Natural killer cell treated with Interleukin-12 subunit alpha and Interleukin-12 subunit beta and Interleukin-15 and Interleukin-18, amount 100 ng/mL, for 72 hours (primary cell): ENCODE measurements around the gene POFUT1. TPM values are rescaled to one million over a fixed set of nuclear protein-coding genes. Genes with fewer than 3 reads are reported as not detected.
A peak's percentile ranks its signal among the peaks of the same experiment; 100 is the strongest.
"Not testable (repeated sequence)": the region's sequence is repeated elsewhere in the genome, so short reads cannot be mapped to it uniquely, and the experiment has no call there.

ENCODE experiments used
- ATAC-seq, 2 donors: fragments of 150-1000 bp; cut with Tn5 transposase in 1 of 2; sonication (Bioruptor Pico), chemical (Tn5 transposase) in 1 of 2; 2 replicates each; pipeline ENCODE4 v1.10.0; 2021
- DNase-seq: peaks from one replicate; pipeline ENCODE4 v3.0.0; 2022; ENCODE audit warnings: low spot score
- H3K27ac Mint-ChIP-seq, 2 donors: 1 replicate in 1 of 2; 2 replicates in 1 of 2; pipeline ENCODE4 v1.8.0; 2022; ENCODE audit warnings: mixed read lengths in 2 of 2, mild to moderate bottlenecking in 1 of 2, moderate library complexity in 1 of 2
- H3K27me3 Mint-ChIP-seq, 2 donors: 1 replicate in 1 of 2; 2 replicates in 1 of 2; pipeline ENCODE4 v1.8.0; 2022; ENCODE audit warnings: mixed read lengths in 2 of 2
- H3K36me3 Mint-ChIP-seq: one replicate; pipeline ENCODE4 v1.8.0; 2022; ENCODE audit warnings: mixed read lengths
- H3K4me1 Mint-ChIP-seq, 2 donors: 1 replicate in 1 of 2; 2 replicates in 1 of 2; pipeline ENCODE4 v1.8.0; 2022; ENCODE audit warnings: low read depth in 2 of 2, mixed read lengths in 2 of 2, mild to moderate bottlenecking in 1 of 2
- H3K4me3 Mint-ChIP-seq: one replicate; pipeline ENCODE4 v1.8.0; 2022; ENCODE audit warnings: mixed read lengths
- H3K9me3 Mint-ChIP-seq: 2 replicates; pipeline ENCODE4 v1.8.0; 2022; ENCODE audit warnings: mixed read lengths
- total RNA-seq, 2 donors: library from RNA; stranded (reverse); gene quantifications; one replicate each; pipeline ENCODE4 v1.2.3, GENCODE V29; 2022

The POFUT1 gene
- 10 to 100 TPM; 36.6 to 50.0 TPM for total RNA-seq

DNA sequence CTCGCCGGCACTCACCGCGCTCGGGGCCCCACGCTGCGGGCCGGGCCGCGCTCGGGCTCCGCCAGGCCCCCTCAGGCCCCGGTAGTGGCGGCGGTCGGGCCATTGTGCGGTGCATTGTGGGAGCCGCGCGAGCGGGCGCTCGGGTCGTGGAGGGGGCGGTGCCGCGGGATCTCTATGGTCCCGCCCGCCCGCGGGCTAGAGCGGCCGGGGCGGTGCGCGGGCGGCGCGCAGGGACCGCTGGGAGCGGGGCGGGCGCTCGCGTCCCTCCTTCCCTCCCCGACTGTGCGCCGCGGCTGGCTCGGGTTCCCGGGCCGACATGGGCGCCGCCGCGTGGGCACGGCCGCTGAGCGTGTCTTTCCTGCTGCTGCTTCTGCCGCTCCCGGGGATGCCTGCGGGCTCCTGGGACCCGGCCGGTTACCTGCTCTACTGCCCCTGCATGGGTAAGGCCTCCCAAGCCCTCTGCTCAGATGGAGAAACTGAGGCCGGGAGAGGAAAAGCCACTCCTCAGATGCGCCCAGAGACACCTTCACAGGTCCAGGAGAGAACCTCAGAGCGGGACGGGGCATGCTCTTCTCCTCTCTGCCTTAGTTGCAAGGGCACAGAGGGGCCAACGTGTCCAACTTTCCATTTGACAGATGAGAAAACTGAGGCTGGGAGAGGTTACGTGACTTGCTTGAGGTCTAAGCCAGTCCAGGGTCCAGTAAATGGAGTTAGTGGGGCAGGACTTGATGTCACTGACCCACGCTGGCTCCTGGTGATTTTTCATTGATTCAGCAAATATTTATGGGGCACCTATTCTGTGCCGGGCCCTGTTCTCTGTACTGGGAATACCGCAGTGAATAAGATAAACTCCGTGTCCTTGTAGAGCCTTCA lies at the start of gene POFUT1, which contains the start of gene PLAGL2:
Gene POFUT1, plus strand, starts transcription at position 255 of the 873 bp plus-strand sequence. Its CDS starts 62 bp downstream, at position 317.
Gene PLAGL2, minus strand, starts transcription at position 118 of the 873 bp plus-strand sequence. CDS start 5,565 bp downstream, outside the sequence.
- peak; percentile 94 for DNase-seq
- H3K36me3 Mint-ChIP-seq: peaks cover 26% of the 10 kb centered on the region
- H3K27ac Mint-ChIP-seq: peak within 1 kb of the TSS; percentile 96 to 99
- no peaks in the 10 kb centered on the region for H3K27me3 Mint-ChIP-seq
- ATAC-seq: peak; percentile 98 to 99
- H3K9me3 Mint-ChIP-seq: no peaks in the 10 kb centered on the region
- peaks cover 59 to 80% of the 10 kb centered on the region in 2 donors for H3K4me1 Mint-ChIP-seq
- peak within 1 kb of the TSS; percentile 100 for H3K4me3 Mint-ChIP-seq

GRCh38 chr20:32158351-32158750 lies 49.3 kb upstream of the POFUT1 start:
- Mint-ChIP-seq H3K9me3 (no peaks in the 10 kb centered on the region), H3K4me3 (no peak overlapping the region), H3K27ac (no peak overlapping the region), H3K4me1 (peaks cover 10 to 16% of the 10 kb centered on the region in 2 donors), H3K36me3 (peaks cover 16% of the 10 kb centered on the region), H3K27me3 (no peaks in the 10 kb centered on the region)
- DNase-seq (no peak), ATAC-seq (no peak)

DNA sequence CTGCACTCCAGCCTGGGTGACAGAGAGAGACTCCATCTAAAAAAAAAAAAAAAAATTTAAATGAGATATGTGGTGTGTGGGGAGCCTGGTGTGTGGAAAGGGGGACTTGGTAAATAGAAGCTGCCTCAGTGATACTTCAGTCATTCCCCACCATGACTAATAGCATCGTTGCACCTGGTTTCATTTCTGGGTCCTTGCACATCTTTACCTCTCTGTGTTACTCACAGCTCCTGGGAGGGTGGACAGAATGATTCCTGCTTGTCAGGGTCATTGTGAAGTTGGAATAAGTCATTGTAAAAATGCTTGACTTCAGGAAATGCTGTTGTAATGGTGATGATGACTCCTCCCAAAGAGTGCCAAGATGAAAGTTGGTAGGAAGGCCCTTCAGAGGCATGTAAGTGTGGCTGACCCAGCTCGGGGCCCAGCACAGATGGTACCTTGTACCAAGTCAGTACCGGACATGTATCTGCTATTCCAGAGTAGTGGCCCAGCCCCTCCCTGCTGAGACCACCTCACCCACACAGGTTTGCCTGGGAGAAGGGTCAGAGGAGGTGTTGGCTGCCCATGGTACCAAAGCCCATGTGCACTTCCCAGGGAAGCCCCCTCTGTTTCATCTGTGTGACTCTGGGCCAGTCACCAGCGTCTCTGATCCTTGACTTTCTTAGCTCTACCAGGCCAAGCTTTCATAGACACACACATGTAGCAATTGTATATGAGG lies 48.6 kb upstream of the POFUT1 start:
- no peaks in the 10 kb centered on the region for H3K9me3 Mint-ChIP-seq
- H3K36me3 Mint-ChIP-seq: peaks cover 16% of the 10 kb centered on the region
- peaks cover 10 to 16% of the 10 kb centered on the region in 2 donors for H3K4me1 Mint-ChIP-seq
- H3K27ac Mint-ChIP-seq: no peak overlapping the region
- H3K4me3 Mint-ChIP-seq: no peak overlapping the region
- no peak for DNase-seq
- ATAC-seq: no peak
- H3K27me3 Mint-ChIP-seq: no peaks in the 10 kb centered on the region

GRCh38 chr20:32159766-32160221 lies 47.9 kb upstream of the POFUT1 start:
- ATAC-seq (no peak), DNase-seq (no peak)
- H3K36me3 Mint-ChIP-seq: peaks cover 16% of the 10 kb centered on the region
- no peak overlapping the region for H3K4me3 Mint-ChIP-seq
- H3K4me1 Mint-ChIP-seq: peaks cover 10 to 12% of the 10 kb centered on the region in 2 donors
- H3K9me3 Mint-ChIP-seq: no peaks in the 10 kb centered on the region
- H3K27me3 Mint-ChIP-seq: no peaks in the 10 kb centered on the region
- H3K27ac Mint-ChIP-seq: no peak overlapping the region

- peaks cover 16% of the 10 kb centered on the region for H3K36me3 Mint-ChIP-seq
- no peak overlapping the region for H3K4me3 Mint-ChIP-seq
- DNase-seq: no peak
- no peak overlapping the region for H3K27ac Mint-ChIP-seq
- no peak for ATAC-seq
- H3K4me1 Mint-ChIP-seq: peaks cover 5 to 7% of the 10 kb centered on the region in 2 donors
- H3K27me3 Mint-ChIP-seq: no peaks in the 10 kb centered on the region
- H3K9me3 Mint-ChIP-seq: no peaks in the 10 kb centered on the region
Observed at GRCh38 chr20:32160341-32160740, 47.3 kb upstream of the POFUT1 start.

DNA sequence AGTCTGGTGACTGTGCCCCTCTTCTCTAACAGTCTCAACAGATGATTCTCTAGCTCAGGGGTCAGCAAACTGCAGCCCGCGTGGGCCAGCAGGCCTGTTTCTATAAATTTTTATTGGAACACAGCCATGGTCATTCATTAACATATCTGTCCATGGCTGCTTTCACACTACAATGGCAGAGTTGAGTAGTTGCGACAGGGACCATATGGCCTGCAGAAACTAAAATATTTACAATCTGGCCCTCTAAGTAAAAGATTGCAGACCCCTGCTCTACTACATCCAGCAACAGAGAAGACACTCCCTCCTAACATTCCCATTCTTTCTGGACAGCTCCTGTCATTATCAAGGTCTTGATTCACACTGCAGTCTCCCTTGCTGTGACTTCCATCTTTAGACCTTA lies 45.3 kb upstream of the POFUT1 start:
- Mint-ChIP-seq H3K36me3 (peaks cover 17% of the 10 kb centered on the region), H3K27me3 (no peaks in the 10 kb centered on the region), H3K4me3 (no peak overlapping the region), H3K9me3 (no peaks in the 10 kb centered on the region), H3K4me1 (peaks cover 0 to 2% of the 10 kb centered on the region in 2 donors), H3K27ac (no peak overlapping the region)
- no peak for DNase-seq
- no peak for ATAC-seq

DNA sequence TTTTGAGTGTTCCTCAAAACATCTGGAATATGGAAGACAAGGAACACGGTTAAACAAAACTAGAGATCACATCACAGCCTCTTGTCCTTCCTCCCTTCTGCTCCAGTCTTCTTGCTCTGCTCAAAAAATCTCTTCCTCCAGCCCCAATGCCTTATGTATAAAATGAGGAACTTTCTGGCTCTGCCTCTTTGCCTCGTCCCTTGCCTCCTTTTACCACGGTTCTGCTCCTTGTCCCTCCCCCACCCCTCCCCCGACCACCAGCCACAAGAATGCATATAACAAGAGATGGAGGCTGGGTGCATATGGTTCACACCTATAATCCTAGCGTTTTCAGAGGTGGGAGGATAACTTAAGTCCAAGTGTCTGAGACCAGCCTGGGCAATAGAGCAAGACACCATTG lies 43.7 kb upstream of the POFUT1 start:
- ATAC-seq: no peak
- H3K36me3 Mint-ChIP-seq: peaks cover 20% of the 10 kb centered on the region
- no peaks in the 10 kb centered on the region for H3K9me3 Mint-ChIP-seq
- no peaks in the 10 kb centered on the region for H3K4me1 Mint-ChIP-seq
- H3K27me3 Mint-ChIP-seq: no peaks in the 10 kb centered on the region
- DNase-seq: no peak
- no peak overlapping the region for H3K4me3 Mint-ChIP-seq
- peak overlapping the region in 1 of 2 donors; percentile 72 for H3K27ac Mint-ChIP-seq

DNA sequence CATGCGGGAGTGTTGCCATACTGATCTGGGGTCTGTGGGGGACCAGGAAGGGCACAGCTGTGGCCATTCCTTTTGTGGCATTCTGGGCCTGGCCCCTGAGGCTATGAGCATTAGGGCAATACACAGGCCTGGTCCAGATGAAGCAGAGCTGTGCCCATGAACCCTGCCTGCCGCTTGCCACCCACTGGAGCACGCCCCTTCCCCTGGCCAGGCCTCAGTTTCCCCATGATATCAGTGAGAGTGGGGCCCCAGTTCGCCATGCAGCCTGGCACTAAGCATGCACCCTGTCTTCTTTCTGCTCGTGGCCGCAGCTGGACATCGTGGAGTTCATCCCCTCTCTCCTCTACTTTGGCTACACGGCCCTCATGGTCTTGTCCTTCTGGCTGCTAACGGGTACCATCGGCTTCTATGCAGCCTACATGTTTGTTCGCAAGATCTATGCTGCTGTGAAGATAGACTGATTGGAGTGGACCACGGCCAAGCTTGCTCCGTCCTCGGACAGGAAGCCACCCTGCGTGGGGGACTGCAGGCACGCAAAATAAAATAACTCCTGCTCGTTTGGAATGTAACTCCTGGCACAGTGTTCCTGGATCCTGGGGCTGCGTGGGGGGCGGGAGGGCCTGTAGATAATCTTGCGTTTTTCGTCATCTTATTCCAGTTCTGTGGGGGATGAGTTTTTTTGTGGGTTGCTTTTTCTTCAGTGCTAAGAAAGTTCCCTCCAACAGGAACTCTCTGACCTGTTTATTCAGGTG lies 42.5 kb upstream of the POFUT1 start:
- Mint-ChIP-seq H3K36me3 (peaks cover 20% of the 10 kb centered on the region), H3K4me1 (no peaks in the 10 kb centered on the region), H3K4me3 (no peak overlapping the region), H3K27ac (peak overlapping the region in 1 of 2 donors; percentile 72), H3K27me3 (no peaks in the 10 kb centered on the region), H3K9me3 (no peaks in the 10 kb centered on the region)
- DNase-seq (no peak), ATAC-seq (no peak)

- Mint-ChIP-seq H3K36me3 (peaks cover 20% of the 10 kb centered on the region), H3K4me3 (no peak overlapping the region), H3K27me3 (no peaks in the 10 kb centered on the region), H3K4me1 (no peaks in the 10 kb centered on the region), H3K9me3 (no peaks in the 10 kb centered on the region), H3K27ac (no peak overlapping the region)
- no peak for ATAC-seq
- DNase-seq: no peak
Observed at GRCh38 chr20:32165836-32166545, 41.7 kb upstream of the POFUT1 start.

DNA sequence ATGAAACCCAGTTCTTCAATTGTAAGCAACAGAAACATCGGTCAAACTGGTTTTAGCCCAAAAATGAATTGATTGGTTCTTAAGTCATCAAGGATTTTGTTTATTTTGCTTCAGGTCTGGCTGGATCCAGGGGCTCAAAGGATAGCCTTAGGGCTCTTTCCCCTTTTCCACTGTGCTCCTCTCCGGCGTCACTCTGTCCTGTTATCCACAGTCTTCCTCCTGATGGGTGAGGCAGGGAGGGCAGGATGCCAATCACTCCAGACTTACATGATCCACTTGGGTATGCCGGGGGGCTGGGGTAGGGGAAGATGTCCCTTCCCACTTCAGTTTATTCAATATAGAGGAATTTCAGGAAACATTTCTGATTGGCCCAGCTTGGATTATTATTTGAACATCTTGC lies 40.1 kb upstream of the POFUT1 start:
- Mint-ChIP-seq H3K27me3 (no peaks in the 10 kb centered on the region), H3K36me3 (peaks cover 7% of the 10 kb centered on the region), H3K27ac (no peak overlapping the region), H3K9me3 (no peaks in the 10 kb centered on the region), H3K4me1 (no peaks in the 10 kb centered on the region), H3K4me3 (no peak overlapping the region)
- ATAC-seq (no peak), DNase-seq (no peak)

GRCh38 chr20:32168184-32168910 lies 39.3 kb upstream of the POFUT1 start:
- no peaks in the 10 kb centered on the region for H3K27me3 Mint-ChIP-seq
- H3K4me3 Mint-ChIP-seq: no peak overlapping the region
- ATAC-seq (no peak), DNase-seq (no peak)
- no peaks in the 10 kb centered on the region for H3K9me3 Mint-ChIP-seq
- H3K27ac Mint-ChIP-seq: peak overlapping the region in 1 of 2 donors; percentile 54
- H3K4me1 Mint-ChIP-seq: no peaks in the 10 kb centered on the region
- H3K36me3 Mint-ChIP-seq: peaks cover 4% of the 10 kb centered on the region

DNA sequence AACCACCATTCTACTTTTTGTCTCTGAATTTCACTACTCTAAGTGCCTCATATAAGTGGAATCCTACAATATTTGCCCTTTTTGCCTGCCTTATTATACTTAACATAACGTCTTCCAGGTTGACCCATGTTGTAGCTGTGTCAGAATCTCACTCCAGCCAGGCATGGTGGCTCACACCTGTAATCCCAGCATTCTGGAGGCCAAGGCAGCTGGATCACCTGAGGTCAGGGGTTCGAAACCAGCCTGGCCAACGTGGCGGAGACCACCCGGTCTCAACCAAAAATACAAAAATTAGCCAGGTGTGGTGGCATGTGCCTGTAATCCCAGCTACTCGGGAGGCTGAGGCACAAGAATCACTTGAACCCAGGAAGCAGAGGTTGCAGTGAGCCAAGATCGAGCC lies 30.0 kb upstream of the POFUT1 start:
- H3K4me3 Mint-ChIP-seq: not testable (repeated sequence)

More for the DNA sequence above, 30.0 kb upstream of the POFUT1 start:
- H3K36me3 Mint-ChIP-seq, H3K9me3 Mint-ChIP-seq, H3K27ac Mint-ChIP-seq, ATAC-seq, DNase-seq, H3K4me1 Mint-ChIP-seq, H3K27me3 Mint-ChIP-seq: not testable (repeated sequence)
